DMS53 treated with DMSO at 0.1 percent for 48 hours (cell line): ENCODE results near the gene PHTF2.
"Not testable (repeated sequence)": the region's sequence is repeated elsewhere in the genome, so short reads cannot be mapped to it uniquely, and the experiment has no call there.

Experiments used
- DNase-seq: peaks from one replicate; lab custom pipeline; 2025; ENCODE audit not compliant: unreplicated experiment; lab: John Stamatoyannopoulos, UW

The PHTF2 gene

GRCh38 chr7:77827999-77828398 is 29.4 kb downstream of the PHTF2 start:
- DNase-seq, result no peak

- DNase-seq, result no peak
These were observed 32.2 kb downstream of the PHTF2 start for GRCh38 chr7:77830649-77831355.

- DNase-seq, result no peak
These were observed 32.9 kb downstream of the PHTF2 start for GRCh38 chr7:77831481-77831880.

- no peak for DNase-seq
These were observed 33.4 kb downstream of the PHTF2 start for GRCh38 chr7:77831953-77832352.

- DNase-seq, result no peak
These were observed 34.6 kb downstream of the PHTF2 start for GRCh38 chr7:77833136-77833535.

GRCh38 chr7:77836425-77836824 is 37.9 kb downstream of the PHTF2 start:
- DNase-seq, result not testable (repeated sequence)

GRCh38 chr7:77837275-77837674 is 38.7 kb downstream of the PHTF2 start:
- peak; percentile 67 for DNase-seq

GRCh38 chr7:77837966-77838365 is 39.4 kb downstream of the PHTF2 start:
- DNase-seq, result no peak

GRCh38 chr7:77838929-77839491 is 40.4 kb downstream of the PHTF2 start:
- no peak for DNase-seq

- no peak for DNase-seq
These were observed 41.3 kb downstream of the PHTF2 start for GRCh38 chr7:77839919-77840318.

- no peak for DNase-seq
These were observed 44.6 kb downstream of the PHTF2 start for GRCh38 chr7:77843194-77843593.

- no peak for DNase-seq
These were observed 47.9 kb downstream of the PHTF2 start for GRCh38 chr7:77846317-77847092.

- DNase-seq, result no peak
These were observed 57.0 kb downstream of the PHTF2 start for GRCh38 chr7:77855371-77856083.

- no peak for DNase-seq
These were observed 59.7 kb downstream of the PHTF2 start for GRCh38 chr7:77858278-77858677.

GRCh38 chr7:77859343-77859742 is 60.8 kb downstream of the PHTF2 start:
- no peak for DNase-seq

GRCh38 chr7:77862691-77863090 is 64.1 kb downstream of the PHTF2 start:
- no peak for DNase-seq

GRCh38 chr7:77863860-77864259 is 65.3 kb downstream of the PHTF2 start:
- no peak for DNase-seq

GRCh38 chr7:77866370-77866769 is 67.8 kb downstream of the PHTF2 start:
- no peak for DNase-seq

GRCh38 chr7:77866786-77867536 is 68.4 kb downstream of the PHTF2 start:
- no peak for DNase-seq

GRCh38 chr7:77867537-77867865 is 68.9 kb downstream of the PHTF2 start:
- no peak for DNase-seq

GRCh38 chr7:77872256-77872655 is 73.7 kb downstream of the PHTF2 start:
- not testable (repeated sequence) for DNase-seq
